ENCODE measurements around the gene NXF1. TPM values are rescaled to one million over a fixed set of nuclear protein-coding genes. Genes with fewer than 3 reads are reported as not detected.
A peak's percentile ranks its signal among the peaks of the same experiment; 100 is the strongest.

NXF1 gene
- total and polyA plus RNA-seq, 2 of the 8 experiments (the other 6 are each of a cell fraction or from before 2014, with no cell fraction given): 48.1 to 49.8 TPM

DNA sequence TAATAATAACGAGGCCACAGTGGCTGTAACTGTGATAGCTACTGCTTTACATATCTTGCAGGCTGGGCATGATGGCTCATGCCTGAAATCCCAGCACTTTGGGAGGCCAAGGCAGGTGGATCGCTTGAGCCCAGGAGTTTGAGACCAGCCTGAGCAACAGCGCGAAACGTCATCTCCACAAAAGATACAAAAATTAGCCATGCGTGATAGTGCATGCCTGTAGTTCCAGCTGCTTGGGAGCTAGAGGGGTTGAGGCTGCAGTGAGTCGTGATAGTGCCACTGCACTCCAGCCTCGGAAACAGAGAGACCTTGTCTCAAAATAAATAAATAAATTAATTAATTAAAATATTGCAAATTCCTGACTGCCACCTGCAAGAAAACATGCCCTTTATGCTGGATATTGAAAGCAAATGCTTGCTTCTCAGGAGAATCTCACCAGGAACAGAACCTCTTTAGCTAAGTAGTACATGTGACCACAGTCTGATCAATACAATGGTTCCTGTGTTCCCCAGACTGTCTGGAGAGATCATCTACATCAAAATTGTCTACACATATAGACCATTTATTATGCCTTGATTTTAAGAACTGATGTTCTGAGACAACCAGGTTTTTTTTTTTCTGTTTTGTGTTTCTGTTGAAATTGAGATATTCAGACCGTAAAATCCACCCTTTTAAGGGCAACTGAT lies 57.6 kb downstream of the NXF1 start:
- Histone ChIP-seq H2BK12ac (ENCODE audit: low read depth, low read length) (no peak overlapping the region), H3K18ac (ENCODE audit: extremely low read depth, low read length) (no peak overlapping the region), H4K8ac (ENCODE audit: extremely low read depth, insufficient read depth, low read length) (no peak overlapping the region), H3K9ac (replicated peaks in 1 of 4; ENCODE audit: extremely low read depth in 1 of 4, low read depth in 3 of 4, low read length in 3 of 4) (no peak overlapping the region), H2BK15ac (ENCODE audit: low read length) (no peak overlapping the region), H3K79me2 (ENCODE audit: control insufficient read depth in 1 of 2, insufficient read depth in 2 of 2, low read length in 2 of 2) (peaks cover 2 to 29% of the 10 kb centered on the region in 2 experiments), H3K79me1 (ENCODE audit: low read depth, low read length) (peaks cover 8% of the 10 kb centered on the region), H4K5ac (ENCODE audit: insufficient read length, low read depth, low read length) (no peak overlapping the region), H3K4me2 (ENCODE audit: insufficient read depth in 1 of 2, low read depth in 2 of 2, low read length in 2 of 2) (no peak overlapping the region), H3K4me3 (ENCODE audit: extremely low read depth in 1 of 4, insufficient read depth in 2 of 4, low read depth in 3 of 4, low read length in 4 of 4) (no peak overlapping the region), H3K27ac (ENCODE audit: low read depth, low read length) (no peak overlapping the region), H3K23ac (ENCODE audit: insufficient read length) (no peak overlapping the region), H3K36me3 (ENCODE audit: control insufficient read depth in 2 of 4, insufficient read depth in 4 of 4, low read length in 3 of 4) (peaks cover 8 to 26% (median 13%) of the 10 kb centered on the region in 4 experiments), H4K20me1 (replicated peaks in 1 of 2; ENCODE audit: control insufficient read depth in 1 of 2, insufficient read depth in 2 of 2, low read length in 2 of 2) (peaks cover 6 to 15% of the 10 kb centered on the region in 2 experiments), H2BK120ac (replicated peaks; ENCODE audit: low read depth, low read length) (no peak overlapping the region), H3K23me2 (ENCODE audit: low read depth, low read length) (no peaks in the 10 kb centered on the region), H3K4ac (replicated peaks; ENCODE audit: insufficient read length, low read depth, low read length) (no peak overlapping the region), H3K9me3 (ENCODE audit: insufficient read depth in 2 of 2, low read depth in 1 of 2, low read length in 1 of 2) (no peaks in the 10 kb centered on the region), H3K56ac (replicated peaks; ENCODE audit: insufficient read length, low read depth, low read length) (no peak overlapping the region), H3K4me1 (replicated peaks in 1 of 4; ENCODE audit: control insufficient read depth in 3 of 4, insufficient read depth in 4 of 4, low read length in 3 of 4) (no peaks in the 10 kb centered on the region), H3K27me3 (replicated peaks in 1 of 4; ENCODE audit: control insufficient read depth in 3 of 4, extremely low read depth in 1 of 4, insufficient read depth in 3 of 4, low read length in 3 of 4) (no peaks in the 10 kb centered on the region), H3K14ac (ENCODE audit: insufficient read length) (no peak overlapping the region), H4K91ac (replicated peaks; ENCODE audit: insufficient read length, low read length) (no peak overlapping the region), H2BK5ac (ENCODE audit: low read depth, low read length) (no peak overlapping the region), H2AFZ (ENCODE audit: low read length) (no peak overlapping the region), H2BK20ac (ENCODE audit: low read length) (no peak overlapping the region), H2AK5ac (ENCODE audit: low read depth, low read length) (no peak overlapping the region)
- FAIRE-seq: no peak
- DNase-seq (ENCODE audit: low read depth in 1 of 2, low spot score in 2 of 2): no peak
- ChIA-PET POLR2A (ENCODE audit: partially characterized antibody) (interaction anchor here (0.6 to 16.9 kb wide), 15 partner anchors 10 to 174 kb away, joined by 3 to 192 read pairs (median 6); partner anchors contain the start of genes EEF1G, HNRNPUL2, POLR2G and TAF6L), CTCF (ENCODE audit: partially characterized antibody) (interaction anchor here (0.6 to 7.9 kb wide), 6 partner anchors 8 to 133 kb away, joined by 3 to 40 read pairs (median 5); partner anchors contain the start of genes POLR2G and SLC3A2)
- no peak for TF ChIP-seq ZNF274 (IDR thresholded peaks at IDR 0.05; ENCODE audit: borderline replicate concordance, extremely low read depth, low read length)
- 95% methylated on average over 9 of the region's 9 CpGs; no CpG with 5 or more reads in 1 of the 2 experiments for WGBS, 2 experiments (ENCODE audit: extremely low coverage in 1 of 2, insufficient coverage in 1 of 2, insufficient read length in 1 of 2, insufficient replicate concordance in 2 of 2, low coverage in 1 of 2, low lambda C conversion rate in 2 of 2, missing lambda C conversion rate in 1 of 2)

Small RNA genes lying within 50 kb of the gene (microRNA-seq; reads per million reads assigned to microRNA genes)
- gene MIR6514 (ENCODE audit: borderline microRNAs expressed in 2 of 2, borderline number of aligned reads in 2 of 2, borderline replicate concordance in 1 of 2) (0 reads per million in 2 experiments), gene MIR6748 (ENCODE audit: borderline microRNAs expressed in 2 of 2, borderline number of aligned reads in 2 of 2, borderline replicate concordance in 1 of 2) (0 reads per million in 2 experiments)

Small RNA genes lying within 50 kb of the gene (small RNA-seq; reads per million reads assigned to genes)
- gene MIR6514 (ENCODE audit: insufficient read depth): 2.4 reads per million, percentile 26 among the genes with 10 or more reads in this experiment
- gene RF00099 (ENCODE audit: insufficient read depth): not detected
- gene RNU6-118P (ENCODE audit: insufficient read depth): not detected
- gene SNORD22 (ENCODE audit: insufficient read depth): not detected
- gene SNORD26 (ENCODE audit: insufficient read depth): not detected
- gene SNORD27 (ENCODE audit: insufficient read depth): not detected
- gene SNORD28 (ENCODE audit: insufficient read depth): not detected
- 429 reads per million, percentile 99 among the genes with 10 or more reads in this experiment for gene SNORD30 (ENCODE audit: insufficient read depth)

Other genes with a start within 250 kb of the NXF1 start
- gene EEF1G, start 231.5 kb downstream of the NXF1 start, total RNA-seq (2021; fragmentation: NEBNext Ultra II Directional; extraction: Animal tissue kit (Norgen Biotek cat#: 25700)): 1,622 and 1,627 TPM in 2 replicates
- gene EEF1G, start 231.5 kb downstream of the NXF1 start, polyA plus RNA-seq (2011; rRNA removed): 1,996 and 2,000 TPM in 2 replicates
- gene TUT1, start 213.9 kb downstream of the NXF1 start, total RNA-seq (2021; fragmentation: NEBNext Ultra II Directional; extraction: Animal tissue kit (Norgen Biotek cat#: 25700)): 24.6 and 31.5 TPM in 2 replicates
- gene TUT1, start 213.9 kb downstream of the NXF1 start, polyA plus RNA-seq (2011; rRNA removed): 17.8 and 26.2 TPM in 2 replicates
- 114 and 117 TPM in 2 replicates for gene MTA2, start 203.6 kb downstream of the NXF1 start, total RNA-seq (2021; fragmentation: NEBNext Ultra II Directional; extraction: Animal tissue kit (Norgen Biotek cat#: 25700))
- 25.7 and 32.2 TPM in 2 replicates for gene MTA2, start 203.6 kb downstream of the NXF1 start, polyA plus RNA-seq (2011; rRNA removed)
- gene EML3, start 192.7 kb downstream of the NXF1 start, total RNA-seq (2021; fragmentation: NEBNext Ultra II Directional; extraction: Animal tissue kit (Norgen Biotek cat#: 25700)): 29.9 and 31.2 TPM in 2 replicates
- gene EML3, start 192.7 kb downstream of the NXF1 start, polyA plus RNA-seq (2011; rRNA removed): 19.2 and 30.1 TPM in 2 replicates
- 0.55 and 2.2 TPM in 2 replicates for gene ROM1, start 192.2 kb downstream of the NXF1 start, total RNA-seq (2021; fragmentation: NEBNext Ultra II Directional; extraction: Animal tissue kit (Norgen Biotek cat#: 25700))
- gene ROM1, start 192.2 kb downstream of the NXF1 start, polyA plus RNA-seq (2011; rRNA removed): 0.86 and 0.91 TPM in 2 replicates
- gene B3GAT3, start 183.5 kb downstream of the NXF1 start, total RNA-seq (2021; fragmentation: NEBNext Ultra II Directional; extraction: Animal tissue kit (Norgen Biotek cat#: 25700)): 28.0 and 34.5 TPM in 2 replicates
- gene B3GAT3, start 183.5 kb downstream of the NXF1 start, polyA plus RNA-seq (2011; rRNA removed): 39.0 and 57.7 TPM in 2 replicates
- gene GANAB, start 158.8 kb downstream of the NXF1 start, total RNA-seq (2021; fragmentation: NEBNext Ultra II Directional; extraction: Animal tissue kit (Norgen Biotek cat#: 25700)): 326 and 330 TPM in 2 replicates
- 289 and 297 TPM in 2 replicates for gene GANAB, start 158.8 kb downstream of the NXF1 start, polyA plus RNA-seq (2011; rRNA removed)
- gene INTS5, start 152.1 kb downstream of the NXF1 start, total RNA-seq (2021; fragmentation: NEBNext Ultra II Directional; extraction: Animal tissue kit (Norgen Biotek cat#: 25700)): 29.3 and 30.1 TPM in 2 replicates
- 23.6 and 30.3 TPM in 2 replicates for gene INTS5, start 152.1 kb downstream of the NXF1 start, polyA plus RNA-seq (2011; rRNA removed)
- 171 and 173 TPM in 2 replicates for gene C11orf98, start 140.2 kb downstream of the NXF1 start, total RNA-seq (2021; fragmentation: NEBNext Ultra II Directional; extraction: Animal tissue kit (Norgen Biotek cat#: 25700))
- gene C11orf98, start 140.2 kb downstream of the NXF1 start, polyA plus RNA-seq (2011; rRNA removed): 68.0 and 72.1 TPM in 2 replicates
- gene CSKMT, start 140.1 kb downstream of the NXF1 start, total RNA-seq (2021; fragmentation: NEBNext Ultra II Directional; extraction: Animal tissue kit (Norgen Biotek cat#: 25700)): 66.1 and 67.8 TPM in 2 replicates
- 12.0 and 26.4 TPM in 2 replicates for gene CSKMT, start 140.1 kb downstream of the NXF1 start, polyA plus RNA-seq (2011; rRNA removed)
- 14.2 and 15.2 TPM in 2 replicates for gene UQCC3, start 133.8 kb downstream of the NXF1 start, total RNA-seq (2021; fragmentation: NEBNext Ultra II Directional; extraction: Animal tissue kit (Norgen Biotek cat#: 25700))
- 15.7 and 27.9 TPM in 2 replicates for gene UQCC3, start 133.8 kb downstream of the NXF1 start, polyA plus RNA-seq (2011; rRNA removed)
- gene LBHD1, start 133.2 kb downstream of the NXF1 start, total RNA-seq (2021; fragmentation: NEBNext Ultra II Directional; extraction: Animal tissue kit (Norgen Biotek cat#: 25700)): 3.6 and 5.2 TPM in 2 replicates
- gene LBHD1, start 133.2 kb downstream of the NXF1 start, polyA plus RNA-seq (2011; rRNA removed): 2.3 and 2.8 TPM in 2 replicates
- gene UBXN1, start 126.4 kb downstream of the NXF1 start, total RNA-seq (2021; fragmentation: NEBNext Ultra II Directional; extraction: Animal tissue kit (Norgen Biotek cat#: 25700)): 104 and 114 TPM in 2 replicates
- gene UBXN1, start 126.4 kb downstream of the NXF1 start, polyA plus RNA-seq (2011; rRNA removed): 78.6 and 126 TPM in 2 replicates
- gene LRRN4CL, start 115.9 kb downstream of the NXF1 start, total RNA-seq (2021; fragmentation: NEBNext Ultra II Directional; extraction: Animal tissue kit (Norgen Biotek cat#: 25700)): 0.26 TPM in 1 of 2 replicates, not detected in the other
- 0.03 and 0.05 TPM in 2 replicates for gene LRRN4CL, start 115.9 kb downstream of the NXF1 start, polyA plus RNA-seq (2011; rRNA removed)
- gene BSCL2, start 98.0 kb downstream of the NXF1 start, total RNA-seq (2021; fragmentation: NEBNext Ultra II Directional; extraction: Animal tissue kit (Norgen Biotek cat#: 25700)): 59.5 and 73.7 TPM in 2 replicates
- 264 and 286 TPM in 2 replicates for gene BSCL2, start 98.0 kb downstream of the NXF1 start, polyA plus RNA-seq (2011; rRNA removed)
- 4.9 and 6.4 TPM in 2 replicates for gene GNG3, start 97.8 kb downstream of the NXF1 start, total RNA-seq (2021; fragmentation: NEBNext Ultra II Directional; extraction: Animal tissue kit (Norgen Biotek cat#: 25700))
- 10.9 and 12.1 TPM in 2 replicates for gene GNG3, start 97.8 kb downstream of the NXF1 start, polyA plus RNA-seq (2011; rRNA removed)
- 44.3 and 46.4 TPM in 2 replicates for gene HNRNPUL2, start 78.0 kb downstream of the NXF1 start, total RNA-seq (2021; fragmentation: NEBNext Ultra II Directional; extraction: Animal tissue kit (Norgen Biotek cat#: 25700))
- gene HNRNPUL2, start 78.0 kb downstream of the NXF1 start, polyA plus RNA-seq (2011; rRNA removed): 12.7 and 14.9 TPM in 2 replicates
- 34.1 and 34.5 TPM in 2 replicates for gene TTC9C, start 77.0 kb downstream of the NXF1 start, total RNA-seq (2021; fragmentation: NEBNext Ultra II Directional; extraction: Animal tissue kit (Norgen Biotek cat#: 25700))
- gene TTC9C, start 77.0 kb downstream of the NXF1 start, polyA plus RNA-seq (2011; rRNA removed): 25.4 and 28.1 TPM in 2 replicates
- 76.5 and 76.9 TPM in 2 replicates for gene ZBTB3, start 51.3 kb downstream of the NXF1 start, total RNA-seq (2021; fragmentation: NEBNext Ultra II Directional; extraction: Animal tissue kit (Norgen Biotek cat#: 25700))
- gene ZBTB3, start 51.3 kb downstream of the NXF1 start, polyA plus RNA-seq (2011; rRNA removed): 30.2 and 39.5 TPM in 2 replicates
- gene POLR2G, start 43.9 kb downstream of the NXF1 start, total RNA-seq (2021; fragmentation: NEBNext Ultra II Directional; extraction: Animal tissue kit (Norgen Biotek cat#: 25700)): 126 and 131 TPM in 2 replicates
- 206 and 329 TPM in 2 replicates for gene POLR2G, start 43.9 kb downstream of the NXF1 start, polyA plus RNA-seq (2011; rRNA removed)
- gene TAF6L, start 34.0 kb downstream of the NXF1 start, total RNA-seq (2021; fragmentation: NEBNext Ultra II Directional; extraction: Animal tissue kit (Norgen Biotek cat#: 25700)): 29.6 and 31.9 TPM in 2 replicates
- gene TAF6L, start 34.0 kb downstream of the NXF1 start, polyA plus RNA-seq (2011; rRNA removed): 24.8 and 37.3 TPM in 2 replicates
- 16.3 and 18.6 TPM in 2 replicates for gene TMEM179B, start 18.0 kb downstream of the NXF1 start, total RNA-seq (2021; fragmentation: NEBNext Ultra II Directional; extraction: Animal tissue kit (Norgen Biotek cat#: 25700))
- 62.2 and 65.1 TPM in 2 replicates for gene TMEM179B, start 18.0 kb downstream of the NXF1 start, polyA plus RNA-seq (2011; rRNA removed)
- gene TMEM223, start 13.4 kb downstream of the NXF1 start, total RNA-seq (2021; fragmentation: NEBNext Ultra II Directional; extraction: Animal tissue kit (Norgen Biotek cat#: 25700)): 22.9 and 23.5 TPM in 2 replicates
- gene TMEM223, start 13.4 kb downstream of the NXF1 start, polyA plus RNA-seq (2011; rRNA removed): 59.7 and 64.1 TPM in 2 replicates
- gene STX5, start 26.6 kb upstream of the NXF1 start, total RNA-seq (2021; fragmentation: NEBNext Ultra II Directional; extraction: Animal tissue kit (Norgen Biotek cat#: 25700)): 24.2 and 25.3 TPM in 2 replicates
- 23.4 and 28.5 TPM in 2 replicates for gene STX5, start 26.6 kb upstream of the NXF1 start, polyA plus RNA-seq (2011; rRNA removed)
- gene TEX54, start 27.4 kb upstream of the NXF1 start, total RNA-seq (2021; fragmentation: NEBNext Ultra II Directional; extraction: Animal tissue kit (Norgen Biotek cat#: 25700)): 1.2 TPM in 1 of 2 replicates, not detected in the other
- gene TEX54, start 27.4 kb upstream of the NXF1 start, polyA plus RNA-seq (2011; rRNA removed): not detected in 2 replicates
- 97.0 and 101 TPM in 2 replicates for gene WDR74, start 34.1 kb upstream of the NXF1 start, total RNA-seq (2021; fragmentation: NEBNext Ultra II Directional; extraction: Animal tissue kit (Norgen Biotek cat#: 25700))
- 93.6 and 116 TPM in 2 replicates for gene WDR74, start 34.1 kb upstream of the NXF1 start, polyA plus RNA-seq (2011; rRNA removed)
- 393 and 410 TPM in 2 replicates for gene SLC3A2, start 75.5 kb upstream of the NXF1 start, total RNA-seq (2021; fragmentation: NEBNext Ultra II Directional; extraction: Animal tissue kit (Norgen Biotek cat#: 25700))
- 435 and 574 TPM in 2 replicates for gene SLC3A2, start 75.5 kb upstream of the NXF1 start, polyA plus RNA-seq (2011; rRNA removed)
- not detected in 2 replicates for gene CHRM1, start 115.9 kb upstream of the NXF1 start, total RNA-seq (2021; fragmentation: NEBNext Ultra II Directional; extraction: Animal tissue kit (Norgen Biotek cat#: 25700))
- gene CHRM1, start 115.9 kb upstream of the NXF1 start, polyA plus RNA-seq (2011; rRNA removed): 0.05 and 0.08 TPM in 2 replicates
- not detected in 2 replicates for gene SLC22A6, start 179.5 kb upstream of the NXF1 start, total RNA-seq (2021; fragmentation: NEBNext Ultra II Directional; extraction: Animal tissue kit (Norgen Biotek cat#: 25700))
- gene SLC22A6, start 179.5 kb upstream of the NXF1 start, polyA plus RNA-seq (2011; rRNA removed): not detected in 2 replicates
- gene SLC22A8, start 210.4 kb upstream of the NXF1 start, total RNA-seq (2021; fragmentation: NEBNext Ultra II Directional; extraction: Animal tissue kit (Norgen Biotek cat#: 25700)): not detected in 2 replicates
- not detected in 2 replicates for gene SLC22A8, start 210.4 kb upstream of the NXF1 start, polyA plus RNA-seq (2011; rRNA removed)

All from H1 (cell line).